OCI-LY3 (cell line): ENCODE results near the gene SND1.

Experiments
- H2AFZ ChIP-seq: fragments of 200-600, 300-600 bp; shearing (Covaris generic); 2 replicates; pipeline ENCODE4 v1.6.0; 2014; ENCODE audit warnings: antibody characterized with exemption, low read depth, low read length
- H3K27ac ChIP-seq: fragments of 200-600, 300-600 bp; sonication (generic); 2 replicates; pipeline ENCODE4 v1.5.1; 2014; ENCODE audit warnings: mild to moderate bottlenecking, low read length, moderate library complexity, mixed read lengths
- H3K27me3 ChIP-seq: fragments of 200-600, 300-600 bp; sonication (generic); 2 replicates; pipeline ENCODE4 v1.6.1; 2014; ENCODE audit warnings: low read depth, low read length, mixed read lengths
- H3K36me3 ChIP-seq: fragments of 200-600, 300-600 bp; sonication (generic); replicated peaks from 2 replicates; pipeline ENCODE3; 2014; ENCODE audit warnings: low read depth, low read length, mixed read lengths
- H3K4me1 ChIP-seq: fragments of 300-600, 200-600 bp; sonication (generic); 2 replicates; pipeline ENCODE4 v1.6.1; 2014; ENCODE audit warnings: low read length, mixed read lengths
- H3K4me2 ChIP-seq: fragments of 200-600, 300-600 bp; sonication (generic); 2 replicates; pipeline ENCODE4 v1.6.1; 2014; ENCODE audit warnings: low read length, mixed read lengths
- H3K4me3 ChIP-seq: fragments of 300-600, 200-600 bp; sonication (generic); 2 replicates; pipeline ENCODE4 v1.5.1; 2014; ENCODE audit warnings: antibody characterized with exemption, mild to moderate bottlenecking, low read length, moderate library complexity
- H3K79me2 ChIP-seq: fragments of 300-600, 200-600 bp; shearing (Covaris generic); 2 replicates; pipeline ENCODE4 v1.6.1; 2014; ENCODE audit warnings: mild to moderate bottlenecking, low read length, mixed read lengths
- H3K9ac ChIP-seq: fragments of 300-600, 200-600 bp; shearing (Covaris generic); 2 replicates; pipeline ENCODE4 v1.6.0; 2014; ENCODE audit warnings: mild to moderate bottlenecking, low read length, moderate library complexity
- H3K9me3 ChIP-seq: fragments of 200-600, 300-600 bp; shearing (Covaris generic); 2 replicates; pipeline ENCODE4 v1.6.1; 2014; ENCODE audit warnings: low read length, mixed read lengths; ENCODE audit not compliant: insufficient read depth
- H4K20me1 ChIP-seq: fragments of 200-600, 300-600 bp; sonication (generic); 2 replicates; pipeline ENCODE4 v1.6.1; 2016; ENCODE audit warnings: low read length, mixed read lengths; ENCODE audit not compliant: insufficient read depth
- EZH2phosphoT487 ChIP-seq: fragments of 200-600 bp; shearing (Covaris generic); IDR thresholded peaks from 2 replicates; pipeline ENCODE4 v1.6.1; 2018; ENCODE audit warnings: antibody characterized with exemption, mixed run types, low read depth
- TF ChIP-seq, protein P1 (sequence below): fragments of 200-600, 300-600 bp; sonication (generic); IDR thresholded peaks from 2 replicates; pipeline ENCODE4 v1.5.1; 2014; ENCODE audit warnings: antibody characterized with exemption, low read length, low read depth

Gene SND1

DNA sequence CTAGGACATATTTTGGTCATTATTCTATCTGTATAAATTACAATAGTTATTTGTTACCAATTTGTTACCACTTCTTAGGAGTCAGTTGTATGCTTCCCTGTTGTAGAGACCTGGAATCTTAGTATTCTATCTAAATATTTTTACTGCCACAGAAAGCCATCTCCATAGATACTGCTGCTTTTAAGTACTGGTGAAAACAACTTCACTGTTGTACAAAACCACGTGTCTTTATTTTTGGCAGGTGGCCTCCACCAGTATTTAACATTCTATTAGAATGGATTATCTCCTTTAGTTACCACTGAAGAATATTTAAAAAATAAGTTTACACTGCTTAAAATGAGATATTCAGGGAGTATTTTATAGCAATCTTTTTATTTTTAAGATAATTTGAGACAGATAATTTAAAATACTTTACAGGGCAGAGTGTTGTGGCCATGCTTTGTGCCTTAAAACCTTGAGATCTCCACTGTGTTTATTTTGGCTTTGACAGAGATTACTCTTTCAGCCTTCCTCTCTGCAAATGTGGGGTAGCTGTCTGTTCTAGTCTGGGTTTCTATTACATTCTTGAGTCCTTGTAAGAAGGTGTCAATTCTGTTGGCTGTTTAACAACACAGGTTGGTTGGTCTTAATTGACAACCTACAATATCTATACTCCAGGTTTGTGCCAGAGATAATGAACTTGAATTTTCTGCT lies 193.7 kb downstream of the SND1 start:
- H3K79me2 ChIP-seq = peaks cover 25% of the 10 kb centered on the region
- no peaks in the 10 kb centered on the region for H3K27me3 ChIP-seq
- H3K9me3 ChIP-seq = no peaks in the 10 kb centered on the region
- TF ChIP-seq, protein P1, sequence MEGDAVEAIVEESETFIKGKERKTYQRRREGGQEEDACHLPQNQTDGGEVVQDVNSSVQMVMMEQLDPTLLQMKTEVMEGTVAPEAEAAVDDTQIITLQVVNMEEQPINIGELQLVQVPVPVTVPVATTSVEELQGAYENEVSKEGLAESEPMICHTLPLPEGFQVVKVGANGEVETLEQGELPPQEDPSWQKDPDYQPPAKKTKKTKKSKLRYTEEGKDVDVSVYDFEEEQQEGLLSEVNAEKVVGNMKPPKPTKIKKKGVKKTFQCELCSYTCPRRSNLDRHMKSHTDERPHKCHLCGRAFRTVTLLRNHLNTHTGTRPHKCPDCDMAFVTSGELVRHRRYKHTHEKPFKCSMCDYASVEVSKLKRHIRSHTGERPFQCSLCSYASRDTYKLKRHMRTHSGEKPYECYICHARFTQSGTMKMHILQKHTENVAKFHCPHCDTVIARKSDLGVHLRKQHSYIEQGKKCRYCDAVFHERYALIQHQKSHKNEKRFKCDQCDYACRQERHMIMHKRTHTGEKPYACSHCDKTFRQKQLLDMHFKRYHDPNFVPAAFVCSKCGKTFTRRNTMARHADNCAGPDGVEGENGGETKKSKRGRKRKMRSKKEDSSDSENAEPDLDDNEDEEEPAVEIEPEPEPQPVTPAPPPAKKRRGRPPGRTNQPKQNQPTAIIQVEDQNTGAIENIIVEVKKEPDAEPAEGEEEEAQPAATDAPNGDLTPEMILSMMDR = no peak
- TF ChIP-seq EZH2phosphoT487 = no peak
- H3K4me1 ChIP-seq = 0 out of 2 replicates have a peak, but pooled peaks cover 3% of the 10 kb centered on the region
- no peak overlapping the region for H3K9ac ChIP-seq
- H2AFZ ChIP-seq = no peak overlapping the region
- H3K4me3 ChIP-seq = no peak overlapping the region
- H4K20me1 ChIP-seq = peaks cover 14% of the 10 kb centered on the region; the same call in 1 of the 2 replicates
- H3K36me3 ChIP-seq = peaks cover 72% of the 10 kb centered on the region
- H3K27ac ChIP-seq = no peak overlapping the region
- no peak overlapping the region for H3K4me2 ChIP-seq

DNA sequence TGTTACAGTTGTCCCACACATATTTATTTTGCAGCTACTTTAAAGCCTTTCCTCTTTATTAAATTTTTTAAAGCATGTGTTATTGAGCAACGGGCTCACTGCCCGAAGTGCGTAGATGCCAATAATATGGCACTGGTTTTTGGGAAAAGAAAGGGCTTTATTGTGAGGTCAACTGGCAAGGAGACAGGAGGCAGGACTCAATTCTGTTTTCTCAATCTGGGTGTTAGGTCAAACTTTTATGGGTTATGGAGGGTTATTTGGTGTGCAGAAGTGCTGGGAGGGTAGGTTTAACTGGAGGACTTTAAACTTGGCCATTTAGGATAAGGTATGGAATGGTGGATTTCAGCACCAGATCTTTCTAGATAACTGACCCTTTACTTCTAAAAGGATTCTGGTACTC lies 195.6 kb downstream of the SND1 start:
- Histone ChIP-seq H3K9me3 (no peaks in the 10 kb centered on the region), H4K20me1 (peaks cover 14% of the 10 kb centered on the region; the same call in 1 of the 2 replicates), H3K27me3 (no peaks in the 10 kb centered on the region), H3K27ac (no peak overlapping the region), H2AFZ (no peak overlapping the region), H3K36me3 (peaks cover 67% of the 10 kb centered on the region), H3K4me1 (0 out of 2 replicates have a peak, but pooled peaks cover 3% of the 10 kb centered on the region), H3K4me2 (no peak overlapping the region), H3K4me3 (no peak overlapping the region), H3K9ac (no peak overlapping the region), H3K79me2 (peaks cover 12% of the 10 kb centered on the region)
- no peak for TF ChIP-seq EZH2phosphoT487
- TF ChIP-seq, protein P1 = no peak

DNA sequence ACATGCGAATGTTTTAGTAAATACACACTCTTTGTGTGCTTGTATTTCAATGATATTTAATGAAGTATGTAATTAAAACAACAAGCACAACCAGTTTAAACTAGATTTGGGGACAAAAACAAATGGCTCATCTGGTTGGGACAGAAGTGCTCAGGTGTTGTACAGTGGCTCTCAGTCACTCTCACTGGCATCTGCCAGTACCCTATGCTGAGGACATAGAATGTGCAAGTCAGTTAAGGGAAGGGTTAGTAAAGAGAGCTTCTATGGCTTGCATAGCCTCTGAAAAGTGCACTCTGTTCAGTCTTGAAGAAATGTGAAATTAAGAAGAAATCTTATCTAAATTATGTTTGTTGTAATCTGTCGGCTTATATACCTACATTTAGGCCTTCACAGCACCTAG lies 196.2 kb downstream of the SND1 start:
- peaks cover 14% of the 10 kb centered on the region; the same call in 1 of the 2 replicates for H4K20me1 ChIP-seq
- no peak overlapping the region for H3K4me2 ChIP-seq
- H2AFZ ChIP-seq = no peak overlapping the region
- no peaks in the 10 kb centered on the region for H3K9me3 ChIP-seq
- 0 out of 2 replicates have a peak, but pooled peaks cover 3% of the 10 kb centered on the region for H3K4me1 ChIP-seq
- H3K27me3 ChIP-seq = no peaks in the 10 kb centered on the region
- H3K27ac ChIP-seq = no peak overlapping the region
- H3K36me3 ChIP-seq = peaks cover 62% of the 10 kb centered on the region
- no peak overlapping the region for H3K9ac ChIP-seq
- peaks cover 16% of the 10 kb centered on the region for H3K79me2 ChIP-seq
- TF ChIP-seq EZH2phosphoT487 = no peak
- TF ChIP-seq, protein P1 = no peak
- no peak overlapping the region for H3K4me3 ChIP-seq

DNA sequence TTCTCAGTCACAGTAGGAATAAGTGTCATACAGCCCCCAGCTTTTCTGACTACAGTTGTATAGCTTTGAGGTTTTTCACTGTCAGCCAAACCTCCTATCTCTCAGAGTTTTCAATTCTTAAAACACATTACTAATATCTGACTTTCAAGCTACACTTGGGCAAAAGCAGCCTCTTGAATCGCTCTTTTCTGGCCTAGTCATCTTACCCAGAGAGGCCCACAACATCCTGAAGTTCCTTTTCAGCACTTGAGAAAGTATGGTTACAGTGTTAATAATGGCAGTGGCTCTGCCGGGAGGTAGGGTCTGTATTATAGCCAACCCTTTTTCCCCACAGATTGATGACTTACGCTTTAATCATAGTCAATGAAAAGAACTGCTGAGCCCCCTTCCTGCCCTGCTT lies 198.2 kb downstream of the SND1 start:
- H3K4me3 ChIP-seq = no peak overlapping the region

More for the DNA sequence above, 198.2 kb downstream of the SND1 start:
- no peak overlapping the region for H3K4me2 ChIP-seq
- no peak overlapping the region for H3K9ac ChIP-seq
- no peak overlapping the region for H3K27ac ChIP-seq
- H3K9me3 ChIP-seq = no peaks in the 10 kb centered on the region
- H3K4me1 ChIP-seq = 0 out of 2 replicates have a peak, but pooled peaks cover 3% of the 10 kb centered on the region
- peaks cover 11% of the 10 kb centered on the region; the same call in 1 of the 2 replicates for H4K20me1 ChIP-seq
- H3K36me3 ChIP-seq = peaks cover 49% of the 10 kb centered on the region
- TF ChIP-seq, protein P1 = no peak
- TF ChIP-seq EZH2phosphoT487 = no peak
- H2AFZ ChIP-seq = no peak overlapping the region
- H3K27me3 ChIP-seq = no peaks in the 10 kb centered on the region
- peaks cover 19% of the 10 kb centered on the region for H3K79me2 ChIP-seq
